VCaP (cell line): Measurements from ENCODE around the gene SPOCK3.

Source experiments
- H3K27ac ChIP-seq: fragments of 450-650 bp; 2 replicates; pipeline ENCODE4 v1.5.1; 2017
- CTCF ChIP-seq: fragments of 450-650 bp; conservative IDR thresholded peaks from 2 replicates; pipeline ENCODE4 v1.5.1; 2017; ENCODE audit warnings: mild to moderate bottlenecking, moderate library complexity

SPOCK3 gene

GRCh38 chr4:167233685-167234315, 494 bp downstream of the SPOCK3 start:
- TF ChIP-seq CTCF, result 0 out of 2 replicates have a peak, but pooled peaks have one; percentile 16
- peak overlapping the region; percentile 59 for H3K27ac ChIP-seq

GRCh38 chr4:167232805-167233684, 1.2 kb downstream of the SPOCK3 start:
- no peak overlapping the region for H3K27ac ChIP-seq
- TF ChIP-seq CTCF, result no peak

GRCh38 chr4:167230744-167231143, 3.5 kb downstream of the SPOCK3 start:
- no peak for TF ChIP-seq CTCF
- H3K27ac ChIP-seq, result no peak overlapping the region

- TF ChIP-seq CTCF, result no peak
- H3K27ac ChIP-seq, result no peak overlapping the region
Observed at GRCh38 chr4:167222099-167222498, 12.2 kb downstream of the SPOCK3 start.

GRCh38 chr4:167221084-167221483, 13.2 kb downstream of the SPOCK3 start:
- TF ChIP-seq CTCF, result no peak
- H3K27ac ChIP-seq, result no peak overlapping the region

- peak overlapping the region; percentile 40; the same call in 1 of the 2 replicates for H3K27ac ChIP-seq
- no peak for TF ChIP-seq CTCF
Observed at GRCh38 chr4:167218022-167218608, 16.2 kb downstream of the SPOCK3 start.

- H3K27ac ChIP-seq, result peak overlapping the region; percentile 40; the same call in 1 of the 2 replicates
- TF ChIP-seq CTCF, result no peak
Observed at GRCh38 chr4:167216783-167217182, 17.5 kb downstream of the SPOCK3 start.
